ENCODE results near the gene NFYC.

GRCh38 chr1:40808002-40808401, 116.5 kb downstream of the NFYC start:
- TF ChIP-seq POLR2A (IDR thresholded peaks at IDR 0.05) (no peak), CTCF (IDR thresholded peaks at IDR 0.05 in 4 of 5, conservative IDR thresholded peaks at IDR 0.05 in 1 of 5) (no peak)
